Upper lobe of right lung (tissue), 1 donor: ENCODE measurements around the gene CERK. TPM values are rescaled to one million over a fixed set of nuclear protein-coding genes. Genes with fewer than 3 reads are reported as not detected.

Experiments
- ATAC-seq: fragments of 200-7000 bp; cut with Tn5 transposase; one replicate; pipeline ENCODE4 v1.9.1; 2020; ENCODE audit warnings: mild to moderate bottlenecking, moderate library complexity
- DNase-seq: peaks from one replicate; pipeline ENCODE4 v3.0.0-alpha.2; 2020
- H3K27ac ChIP-seq: fragments of 200-600 bp; one replicate; pipeline ENCODE4 v1.8.0; 2022
- H3K27me3 ChIP-seq: fragments of 200-600 bp; one replicate; pipeline ENCODE4 v1.8.0; 2022; ENCODE audit warnings: mild to moderate bottlenecking
- H3K36me3 ChIP-seq: fragments of 200-600 bp; one replicate; pipeline ENCODE4 v1.8.0; 2022
- H3K4me1 ChIP-seq: fragments of 200-600 bp; one replicate; pipeline ENCODE4 v1.8.0; 2022
- H3K4me3 ChIP-seq: fragments of 200-600 bp; one replicate; pipeline ENCODE4 v1.8.0; 2022; ENCODE audit warnings: mild to moderate bottlenecking
- H3K9me3 ChIP-seq: fragments of 200-600 bp; one replicate; pipeline ENCODE4 v1.8.0; 2022
- intact Hi-C: fragments of 100-400 bp; cut with DNase I; formaldehyde crosslinking; loops from one replicate; pipeline ENCODE4 v1.11.0; 2022
- total RNA-seq: library from RNA; stranded (reverse); fragmentation: NEBNext Ultra II Directional; extraction: Animal tissue kit (Norgen Biotek cat#: 25700); gene quantifications from one replicate; pipeline ENCODE4 v1.2.1, GENCODE V29; 2021
- TF ChIP-seq, protein P1 (sequence below): fragments of 200-600 bp; IDR thresholded peaks from one replicate; pipeline ENCODE4 v1.8.0; 2022; ENCODE audit warnings: antibody characterized with exemption
- donor health status: DM: no; HTN: yes; CAD: no; lungs with severe emphysema.

The CERK gene
- total RNA-seq, 1 donor from 2014 or later: 28.1 TPM

DNA sequence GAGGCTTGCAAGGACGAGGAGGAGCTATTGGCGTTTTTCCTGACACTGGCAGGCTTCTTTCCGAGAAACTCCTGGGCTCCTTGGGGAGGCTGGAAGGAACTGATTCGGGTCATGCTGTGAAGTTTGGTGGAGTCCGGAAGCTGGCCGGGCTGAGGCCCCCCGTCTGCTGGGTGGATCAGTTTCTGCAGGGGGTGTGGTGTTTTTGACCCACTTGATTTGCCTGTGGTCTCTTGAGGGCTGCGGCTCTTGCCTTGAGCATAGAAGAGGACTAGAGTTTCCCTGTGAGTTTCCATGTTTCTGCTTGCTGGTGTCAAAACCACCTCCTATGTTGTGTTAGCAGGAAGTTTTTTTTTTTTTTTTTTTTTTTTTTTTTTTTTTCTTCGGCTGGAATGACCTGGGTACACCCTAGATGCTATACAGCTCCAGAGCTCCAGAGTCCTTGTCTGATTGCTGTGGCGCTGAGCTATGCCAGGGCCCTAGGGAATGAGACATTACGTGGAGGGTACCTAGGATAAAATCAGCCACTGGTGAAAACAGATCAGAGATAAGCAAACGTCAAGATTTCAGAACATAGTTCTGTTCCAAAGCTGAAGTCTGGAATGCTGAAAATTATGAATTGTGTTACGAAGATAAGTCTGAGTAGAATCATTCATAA, 25.1 kb upstream of the CERK start:
- TF ChIP-seq, protein P1, sequence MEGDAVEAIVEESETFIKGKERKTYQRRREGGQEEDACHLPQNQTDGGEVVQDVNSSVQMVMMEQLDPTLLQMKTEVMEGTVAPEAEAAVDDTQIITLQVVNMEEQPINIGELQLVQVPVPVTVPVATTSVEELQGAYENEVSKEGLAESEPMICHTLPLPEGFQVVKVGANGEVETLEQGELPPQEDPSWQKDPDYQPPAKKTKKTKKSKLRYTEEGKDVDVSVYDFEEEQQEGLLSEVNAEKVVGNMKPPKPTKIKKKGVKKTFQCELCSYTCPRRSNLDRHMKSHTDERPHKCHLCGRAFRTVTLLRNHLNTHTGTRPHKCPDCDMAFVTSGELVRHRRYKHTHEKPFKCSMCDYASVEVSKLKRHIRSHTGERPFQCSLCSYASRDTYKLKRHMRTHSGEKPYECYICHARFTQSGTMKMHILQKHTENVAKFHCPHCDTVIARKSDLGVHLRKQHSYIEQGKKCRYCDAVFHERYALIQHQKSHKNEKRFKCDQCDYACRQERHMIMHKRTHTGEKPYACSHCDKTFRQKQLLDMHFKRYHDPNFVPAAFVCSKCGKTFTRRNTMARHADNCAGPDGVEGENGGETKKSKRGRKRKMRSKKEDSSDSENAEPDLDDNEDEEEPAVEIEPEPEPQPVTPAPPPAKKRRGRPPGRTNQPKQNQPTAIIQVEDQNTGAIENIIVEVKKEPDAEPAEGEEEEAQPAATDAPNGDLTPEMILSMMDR: no peak
- H3K36me3 ChIP-seq: no peaks in the 10 kb centered on the region
- intact Hi-C loops: no loop called here
- no peak for DNase-seq
- peak overlapping the region; percentile 99 for H3K27ac ChIP-seq
- ATAC-seq: peak; percentile 3
- H3K27me3 ChIP-seq: no peaks in the 10 kb centered on the region
- H3K4me3 ChIP-seq: peak overlapping the region; percentile 94
- peaks cover 17% of the 10 kb centered on the region for H3K4me1 ChIP-seq
- no peaks in the 10 kb centered on the region for H3K9me3 ChIP-seq

DNA sequence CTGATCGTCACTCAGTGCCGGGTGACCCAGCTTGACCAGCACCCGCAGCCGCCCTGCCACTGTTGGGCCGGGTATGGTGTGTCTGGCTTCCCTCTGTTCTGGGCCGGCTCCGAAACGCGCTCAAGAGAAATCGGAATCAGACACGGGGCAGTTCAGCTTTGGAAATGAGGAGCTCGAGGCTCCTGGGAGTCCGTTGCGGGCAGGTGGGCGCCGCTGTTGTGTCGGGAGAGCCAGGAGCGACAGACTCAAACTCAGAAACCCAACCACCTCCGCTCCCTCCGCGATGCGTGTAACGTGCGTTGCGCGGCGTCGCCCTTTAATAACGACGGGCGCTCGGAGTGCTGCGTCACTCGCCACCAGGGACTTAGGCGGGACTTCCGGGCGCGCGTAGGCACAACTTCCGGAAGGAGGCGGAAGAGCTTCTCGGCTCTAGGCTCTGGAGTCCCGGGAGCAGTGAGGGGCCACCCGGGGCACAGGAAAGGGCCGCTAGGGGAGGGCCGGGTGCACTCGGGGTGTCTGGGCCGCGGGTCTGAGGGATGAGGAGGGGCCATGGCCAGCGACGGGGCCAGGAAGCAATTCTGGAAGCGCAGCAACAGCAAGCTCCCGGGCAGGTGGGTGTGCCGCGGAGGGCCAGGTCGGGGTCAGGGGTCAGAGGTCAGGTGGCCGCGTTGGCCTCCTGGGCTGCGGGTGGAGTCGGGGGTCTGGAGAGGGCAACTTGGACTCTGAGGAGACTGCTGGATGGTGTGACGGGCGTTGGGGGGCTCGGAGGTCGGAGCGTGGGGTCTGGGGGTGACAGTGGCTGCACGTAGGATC, 24.4 kb upstream of the CERK start, which contains the start of gene TBC1D22A:
TBC1D22A (plus strand) TSS at position 413 of the 813 bp plus-strand sequence; CDS start at position 550, 137 bp downstream.
- intact Hi-C loops: no loop called here
- Histone ChIP-seq H3K9me3 (no peaks in the 10 kb centered on the region), H3K36me3 (no peaks in the 10 kb centered on the region), H3K27ac (peak within 1 kb of the TSS; percentile 99), H3K4me3 (peak within 1 kb of the TSS; percentile 94), H3K27me3 (no peaks in the 10 kb centered on the region), H3K4me1 (peaks cover 20% of the 10 kb centered on the region)
- ATAC-seq (peak; percentile 94), DNase-seq (peak; percentile 98)
- TF ChIP-seq, protein P1: peak; percentile 14

GRCh38 chr22:46761539-46762237, 23.6 kb upstream of the CERK start:
- Histone ChIP-seq H3K4me3 (peak overlapping the region; percentile 94), H3K27ac (peak overlapping the region; percentile 99), H3K4me1 (peaks cover 20% of the 10 kb centered on the region), H3K9me3 (no peaks in the 10 kb centered on the region), H3K36me3 (no peaks in the 10 kb centered on the region), H3K27me3 (no peaks in the 10 kb centered on the region)
- no peak for DNase-seq
- TF ChIP-seq, protein P1: no peak
- no peak for ATAC-seq
- intact Hi-C loops: no loop called here

DNA sequence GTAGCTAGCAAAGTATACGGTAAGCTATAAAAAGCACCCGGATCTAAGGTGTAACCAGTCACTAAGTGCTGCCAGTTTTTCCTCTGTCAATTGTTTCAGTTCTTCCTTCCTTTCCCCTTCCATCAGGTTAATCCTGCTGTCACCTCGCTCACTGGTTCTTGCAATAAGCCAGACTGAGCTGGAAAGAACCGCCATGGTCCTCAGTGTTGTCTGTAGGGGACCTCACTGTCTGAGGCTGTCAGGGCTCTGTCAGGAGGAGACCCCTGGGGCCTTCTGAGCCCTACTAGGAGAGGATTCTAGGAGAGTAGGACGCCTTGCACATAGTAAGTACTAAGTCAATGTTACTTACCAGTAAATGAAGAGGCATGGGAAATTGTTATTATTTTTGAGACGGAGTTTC, 23.0 kb upstream of the CERK start:
- Histone ChIP-seq H3K27ac (no peak overlapping the region), H3K4me1 (peaks cover 20% of the 10 kb centered on the region), H3K9me3 (no peaks in the 10 kb centered on the region), H3K27me3 (no peaks in the 10 kb centered on the region), H3K36me3 (no peaks in the 10 kb centered on the region), H3K4me3 (no peak overlapping the region)
- intact Hi-C loops: no loop called here
- DNase-seq: no peak
- TF ChIP-seq, protein P1: no peak
- no peak for ATAC-seq

GRCh38 chr22:46758867-46759290, 20.8 kb upstream of the CERK start:
- H3K4me1 ChIP-seq: peaks cover 24% of the 10 kb centered on the region
- ATAC-seq: peak; percentile 64
- peak; percentile 72 for DNase-seq
- H3K4me3 ChIP-seq: no peak overlapping the region
- TF ChIP-seq, protein P1: peak; percentile 72
- H3K27ac ChIP-seq: peak overlapping the region; percentile 7
- no peaks in the 10 kb centered on the region for H3K9me3 ChIP-seq
- intact Hi-C loops: no loop called here
- H3K27me3 ChIP-seq: no peaks in the 10 kb centered on the region
- H3K36me3 ChIP-seq: no peaks in the 10 kb centered on the region
